EH (cell line): ENCODE results near the gene NRN1L.
A peak's percentile ranks its signal among the peaks of the same experiment; 100 is the strongest.
"Not testable (repeated sequence)": the region's sequence is repeated elsewhere in the genome, so short reads cannot be mapped to it uniquely, and the experiment has no call there.

Experiments
- DNase-seq: peaks from one replicate; pipeline ENCODE4 v3.0.0-alpha.2; 2015; ENCODE audit warnings: low read depth

NRN1L gene

DNA sequence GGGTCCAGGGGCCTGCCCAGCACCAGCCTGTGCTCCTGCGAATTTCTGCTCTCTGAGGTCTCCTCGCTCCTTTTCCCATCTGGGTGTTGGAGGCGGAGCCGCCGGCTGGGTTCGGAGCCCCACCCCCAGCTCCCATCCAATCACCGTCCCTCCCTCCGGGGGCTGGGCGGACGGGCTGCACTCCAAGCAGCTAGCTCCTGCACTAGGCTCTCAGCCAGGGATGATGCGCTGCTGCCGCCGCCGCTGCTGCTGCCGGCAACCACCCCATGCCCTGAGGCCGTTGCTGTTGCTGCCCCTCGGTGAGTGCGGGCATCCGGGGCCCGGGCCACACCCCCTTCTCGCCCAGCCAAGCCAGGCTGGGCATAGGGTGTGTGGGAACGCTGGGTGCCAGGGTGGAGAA is at the start of gene NRN1L:
Gene NRN1L (plus strand): TSS at position 202 of the 400 bp plus-strand sequence. CDS start 19 bp downstream, at position 221.
- DNase-seq: peak; percentile 94

DNA sequence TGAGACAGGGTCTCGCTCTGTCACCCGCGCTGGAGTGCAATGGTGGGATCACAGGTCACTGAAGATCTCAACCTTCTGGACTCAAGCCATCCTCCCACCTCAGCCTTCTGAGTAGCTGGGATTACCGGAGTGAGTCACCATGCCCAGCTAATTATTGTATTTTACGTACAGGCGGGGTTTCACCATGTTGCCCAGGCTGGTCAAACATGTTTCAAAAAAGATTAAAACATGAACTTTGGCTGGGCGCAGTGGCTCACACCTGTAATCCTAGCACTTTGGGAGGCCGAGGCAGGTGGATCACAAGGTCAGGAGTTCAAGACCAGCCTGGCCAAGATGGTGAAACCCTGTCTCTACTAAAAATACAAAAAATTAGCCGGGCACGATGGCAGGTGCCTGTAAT is 47.5 kb upstream of the NRN1L start:
- not testable (repeated sequence) for DNase-seq

DNA sequence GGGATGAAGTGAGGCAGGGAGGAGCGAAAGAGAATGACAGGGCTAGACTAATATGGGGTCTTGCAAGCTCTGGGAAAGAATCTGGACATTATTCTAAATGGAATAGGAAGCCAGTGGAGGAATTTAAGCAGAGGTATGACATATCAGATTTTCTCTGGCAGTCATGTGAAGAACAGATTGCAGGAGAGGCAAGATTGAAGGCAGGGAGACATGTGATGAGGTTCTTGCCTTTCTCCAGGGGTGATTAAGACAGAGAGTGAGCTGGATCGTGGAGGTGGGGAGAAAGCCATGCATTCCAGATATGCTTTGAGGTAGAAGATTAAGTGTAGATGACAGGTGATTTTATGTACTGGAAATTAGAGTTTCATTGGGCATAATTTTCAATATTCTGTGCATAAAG is 46.9 kb upstream of the NRN1L start:
- DNase-seq: no peak

DNA sequence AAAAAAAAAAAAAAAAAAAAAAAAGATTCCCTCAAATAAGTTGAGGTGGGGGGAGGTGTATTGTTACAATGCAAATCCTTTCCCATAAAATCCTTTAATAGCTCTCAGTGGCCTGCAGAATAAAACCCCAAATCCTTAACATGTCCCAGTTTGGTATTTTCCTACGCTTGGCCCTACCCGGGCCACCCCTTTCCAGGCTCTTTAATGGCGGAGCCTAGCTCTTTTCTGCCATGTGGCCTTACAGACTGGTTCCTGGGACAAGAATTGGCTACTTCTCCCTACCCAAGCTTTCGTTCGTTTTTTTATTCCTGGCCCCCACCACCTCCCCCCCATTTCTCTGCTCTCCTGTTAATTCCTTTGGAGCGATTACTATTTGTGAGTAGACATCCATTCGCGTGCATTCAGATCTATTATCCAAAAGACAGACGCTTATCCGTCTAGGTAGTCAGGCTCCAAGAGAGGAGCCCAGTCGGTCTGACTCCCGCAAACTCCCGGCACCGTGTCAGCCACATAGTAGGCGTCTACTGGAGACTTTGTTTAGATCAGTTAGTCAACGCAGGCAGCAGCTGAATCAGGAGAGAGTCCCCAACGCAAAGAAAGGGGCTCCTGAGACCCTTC is 43.4 kb upstream of the NRN1L start:
- no peak for DNase-seq

DNA sequence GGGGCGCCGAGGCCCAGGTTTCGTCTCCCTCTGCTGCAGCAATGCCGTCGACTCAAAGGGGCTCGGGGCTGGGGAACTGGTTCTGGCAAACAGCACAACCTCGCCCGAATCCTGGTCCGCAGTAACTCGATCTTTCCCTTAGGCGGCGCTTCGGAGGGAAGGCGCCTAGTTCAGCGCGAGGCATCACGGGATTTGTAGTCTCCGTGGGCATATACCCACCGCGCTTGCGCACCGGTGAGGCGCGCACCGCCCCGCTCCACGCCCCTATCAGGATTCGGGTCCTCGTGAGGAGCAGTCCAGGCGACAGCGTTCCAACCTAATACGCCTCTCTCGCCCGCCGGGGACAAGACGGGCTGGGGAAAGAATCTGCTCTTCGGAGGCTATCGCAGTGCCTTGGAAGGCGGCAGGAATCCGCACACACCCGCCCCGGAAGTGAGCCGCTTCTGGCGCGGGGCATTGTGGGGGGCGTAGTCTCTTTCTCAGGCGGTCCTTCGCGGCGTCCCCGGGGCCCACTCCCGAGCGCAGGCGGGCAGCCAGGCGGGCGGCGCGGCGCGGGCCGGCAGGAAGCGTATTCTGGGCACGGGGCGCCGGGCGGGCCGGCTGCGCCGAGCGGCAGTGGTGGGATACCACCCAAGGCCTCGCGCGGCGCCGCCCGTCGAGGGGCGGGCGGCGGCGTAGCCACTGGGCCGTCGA is 42.7 kb upstream of the NRN1L start, which contains the start of gene THAP11:
Gene THAP11 (plus strand): TSS at position 505 of the 693 bp plus-strand sequence. CDS start 235 bp downstream, outside the sequence.
- peak; percentile 93 for DNase-seq

DNA sequence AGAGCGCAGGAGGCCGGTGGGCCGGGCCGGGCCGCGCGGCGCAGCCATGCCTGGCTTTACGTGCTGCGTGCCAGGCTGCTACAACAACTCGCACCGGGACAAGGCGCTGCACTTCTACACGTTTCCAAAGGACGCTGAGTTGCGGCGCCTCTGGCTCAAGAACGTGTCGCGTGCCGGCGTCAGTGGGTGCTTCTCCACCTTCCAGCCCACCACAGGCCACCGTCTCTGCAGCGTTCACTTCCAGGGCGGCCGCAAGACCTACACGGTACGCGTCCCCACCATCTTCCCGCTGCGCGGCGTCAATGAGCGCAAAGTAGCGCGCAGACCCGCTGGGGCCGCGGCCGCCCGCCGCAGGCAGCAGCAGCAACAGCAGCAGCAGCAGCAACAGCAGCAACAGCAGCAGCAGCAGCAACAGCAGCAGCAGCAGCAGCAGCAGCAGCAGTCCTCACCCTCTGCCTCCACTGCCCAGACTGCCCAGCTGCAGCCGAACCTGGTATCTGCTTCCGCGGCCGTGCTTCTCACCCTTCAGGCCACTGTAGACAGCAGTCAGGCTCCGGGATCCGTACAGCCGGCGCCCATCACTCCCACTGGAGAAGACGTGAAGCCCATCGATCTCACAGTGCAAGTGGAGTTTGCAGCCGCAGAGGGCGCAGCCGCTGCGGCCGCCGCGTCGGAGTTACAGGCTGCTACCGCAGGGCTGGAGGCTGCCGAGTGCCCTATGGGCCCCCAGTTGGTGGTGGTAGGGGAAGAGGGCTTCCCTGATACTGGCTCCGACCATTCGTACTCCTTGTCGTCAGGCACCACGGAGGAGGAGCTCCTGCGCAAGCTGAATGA is 42.0 kb upstream of the NRN1L start:
- DNase-seq: peak; percentile 59

DNA sequence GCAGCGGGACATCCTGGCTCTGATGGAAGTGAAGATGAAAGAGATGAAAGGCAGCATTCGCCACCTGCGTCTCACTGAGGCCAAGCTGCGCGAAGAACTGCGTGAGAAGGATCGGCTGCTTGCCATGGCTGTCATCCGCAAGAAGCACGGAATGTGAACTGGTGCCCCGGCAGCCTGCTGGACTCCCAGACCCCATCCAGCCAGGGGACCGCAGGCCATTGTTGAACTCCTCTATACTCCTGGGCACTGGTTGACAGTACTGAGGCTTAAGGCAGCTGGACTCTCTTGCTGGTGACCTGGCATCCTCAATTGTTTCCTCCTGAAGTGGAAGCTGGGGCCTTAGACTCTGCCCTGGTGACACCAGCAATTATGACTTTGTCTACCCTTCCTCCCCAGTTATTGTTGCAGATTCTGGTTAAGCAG is 41.3 kb upstream of the NRN1L start:
- peak; percentile 58 for DNase-seq

DNA sequence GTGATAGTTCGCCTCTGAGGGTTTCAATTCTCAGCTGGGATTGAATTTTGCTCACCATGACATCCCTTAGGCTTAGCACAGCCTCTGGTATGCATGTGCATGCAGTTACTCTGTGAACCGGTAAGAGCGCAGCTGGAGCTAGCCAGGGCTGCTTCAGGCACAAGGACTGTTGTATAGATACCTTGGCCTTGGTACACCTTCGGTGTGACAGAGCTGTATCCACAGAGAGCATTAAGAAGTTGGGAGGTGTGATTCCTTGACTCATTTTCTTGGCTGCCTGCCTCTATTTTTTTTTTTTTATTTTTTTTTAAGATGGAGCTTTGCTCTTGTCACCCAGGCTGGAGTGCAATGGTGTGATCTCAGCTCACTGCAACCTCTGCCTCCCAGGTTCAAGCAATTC is 40.2 kb upstream of the NRN1L start:
- peak; percentile 54 for DNase-seq

DNA sequence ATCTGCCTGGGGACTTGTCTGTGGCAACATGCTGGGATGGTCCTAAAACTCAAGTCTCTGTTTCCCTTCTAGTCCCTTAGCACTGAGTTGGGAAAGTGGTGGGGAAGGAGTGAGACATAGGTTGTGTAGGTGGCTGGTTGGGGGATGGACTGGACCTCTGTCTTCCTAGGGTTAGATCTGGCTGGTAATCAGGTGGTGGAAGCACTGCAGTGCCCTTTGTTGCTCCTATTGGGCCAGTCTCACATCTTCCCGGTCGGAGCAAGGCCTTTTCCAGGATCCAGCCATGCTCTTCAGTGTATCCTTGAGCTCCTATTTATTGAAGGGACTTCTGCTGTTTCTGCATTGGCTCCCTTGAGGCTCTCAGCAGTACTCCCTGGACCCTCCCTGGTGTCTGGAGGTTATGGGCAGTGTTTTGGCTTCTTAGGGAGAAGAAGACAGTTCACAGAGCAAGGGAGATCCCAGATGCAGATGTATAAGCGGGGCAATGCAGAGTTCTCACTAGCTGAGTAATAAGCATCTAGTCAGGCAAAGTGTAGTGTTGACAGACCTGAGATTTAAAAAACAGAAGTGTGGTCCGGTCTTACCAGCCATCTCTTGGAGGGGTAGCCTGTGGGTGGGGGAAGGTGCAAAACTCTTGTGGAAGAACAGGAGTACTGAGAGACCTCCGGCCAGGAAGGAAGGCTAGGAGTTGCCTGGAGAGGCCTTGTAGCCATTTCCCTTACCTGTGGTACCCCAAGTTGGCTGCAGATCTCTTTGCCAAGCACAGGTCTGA is 39.2 kb upstream of the NRN1L start:
- DNase-seq: no peak

DNA sequence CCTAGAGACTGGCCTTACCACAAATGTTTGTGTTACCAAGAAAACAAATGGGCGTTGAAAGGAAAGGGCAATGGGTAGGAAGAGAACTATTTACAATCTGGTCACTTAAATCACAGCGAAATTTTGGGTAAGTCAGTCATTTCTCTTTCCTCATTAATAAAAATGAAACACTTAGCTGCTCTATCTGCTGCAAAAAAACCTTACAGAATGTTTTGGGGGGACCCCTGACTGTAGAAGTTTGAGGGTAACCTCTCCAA is 38.7 kb upstream of the NRN1L start:
- DNase-seq: no peak

DNA sequence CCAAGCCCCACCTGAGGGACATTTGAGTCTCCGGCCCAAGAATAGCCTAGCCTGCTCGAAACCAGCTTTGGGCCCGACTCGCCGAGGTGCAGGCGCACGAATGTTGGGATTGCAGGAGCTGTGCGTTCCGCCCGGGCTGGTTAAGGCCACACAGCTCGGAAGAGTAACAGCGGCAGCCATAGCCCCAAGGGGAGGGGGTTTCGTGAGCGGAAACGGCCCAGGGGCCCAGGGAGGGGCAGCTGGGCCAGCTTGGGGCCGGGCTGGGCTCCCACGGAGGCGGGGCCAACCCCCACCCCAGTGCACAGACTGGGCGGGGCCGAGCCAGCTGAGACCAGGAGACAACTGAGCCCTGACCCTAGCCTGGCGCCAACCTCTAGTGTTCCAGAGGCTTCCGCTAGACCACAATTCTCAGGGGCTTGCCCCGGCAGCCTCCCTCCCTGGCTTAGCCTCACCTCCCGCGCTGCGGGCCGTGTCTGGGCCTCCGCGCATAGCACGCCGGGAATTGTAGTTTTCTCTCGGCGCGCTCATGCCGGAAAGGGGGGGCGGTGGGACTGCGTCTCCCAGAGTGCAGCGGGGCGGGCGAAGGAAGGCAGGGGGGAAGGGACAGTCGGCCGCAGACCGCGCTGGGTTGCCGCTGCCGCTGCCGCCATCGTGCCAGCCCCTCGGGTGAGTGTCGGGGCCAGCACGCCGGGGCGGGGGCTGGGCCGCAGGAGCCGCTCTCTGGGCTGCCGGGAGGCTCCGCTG is 38.2 kb upstream of the NRN1L start, which contains the start of gene NUTF2:
Gene NUTF2 (plus strand): TSS at position 614 of the 744 bp plus-strand sequence. CDS start 18,198 bp downstream, outside the sequence.
- DNase-seq: peak; percentile 93

DNA sequence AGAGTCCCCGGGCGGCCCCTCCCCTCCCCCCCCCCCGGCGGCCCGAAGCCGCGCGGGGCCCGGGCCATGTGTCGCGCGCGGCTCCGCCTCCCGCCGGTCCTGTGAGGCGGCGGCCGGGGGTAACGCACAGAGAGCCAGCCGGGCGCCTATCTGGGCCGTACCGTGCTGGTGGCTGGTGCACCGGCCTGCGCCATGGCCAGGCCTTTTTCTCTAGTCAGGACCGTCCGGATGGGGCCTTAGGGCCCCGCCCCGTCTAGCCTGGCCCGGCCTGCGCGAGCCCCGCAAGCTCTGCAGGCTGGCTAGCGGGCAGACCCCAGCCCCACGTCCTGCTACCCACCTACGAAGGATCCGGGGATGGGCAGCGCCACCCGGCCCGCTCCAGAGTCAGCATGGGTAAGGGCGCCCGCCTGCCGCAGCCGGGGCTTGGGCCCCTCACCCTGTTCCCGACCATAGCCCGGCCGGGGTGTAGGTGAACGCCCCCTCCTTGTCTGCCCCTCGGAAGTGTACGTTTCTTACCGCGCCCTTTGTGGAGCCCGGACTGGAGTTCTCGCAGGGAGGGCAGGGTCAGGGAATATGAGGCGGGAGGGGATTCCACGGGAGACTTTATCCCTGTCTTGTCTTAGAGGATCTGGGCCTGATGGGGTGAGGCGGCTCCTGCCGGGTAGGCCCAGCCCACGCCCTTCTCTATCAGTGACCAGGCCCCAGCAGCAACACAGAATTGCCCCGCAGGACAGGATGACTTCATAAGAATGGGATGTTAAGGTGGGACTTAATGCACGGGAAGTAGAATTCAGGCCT is 37.4 kb upstream of the NRN1L start, which contains the start of gene CENPT:
Gene CENPT (minus strand): TSS at position 630 of the 798 bp plus-strand sequence. CDS start 13,834 bp downstream, outside the sequence.
- DNase-seq: peak; percentile 76

DNA sequence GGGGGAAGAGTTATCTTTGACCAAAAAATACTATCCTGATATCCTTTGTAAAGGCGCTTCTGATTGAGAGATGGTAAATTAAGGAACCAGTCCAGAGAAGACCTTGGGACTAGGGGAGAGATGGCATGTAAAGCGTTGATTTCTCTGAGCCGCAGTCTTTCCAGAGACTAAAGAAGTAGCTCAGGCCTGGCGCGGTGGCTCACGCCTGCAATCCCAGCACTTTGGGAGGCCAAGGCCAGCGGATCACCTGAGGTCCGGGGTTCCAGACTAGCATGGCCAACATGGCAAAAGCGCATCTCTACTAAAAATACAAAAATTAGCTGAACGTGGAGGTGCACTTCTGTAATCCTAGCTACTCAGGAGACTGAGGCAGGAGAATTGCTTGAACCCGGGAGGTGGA is 36.6 kb upstream of the NRN1L start:
- no peak for DNase-seq

DNA sequence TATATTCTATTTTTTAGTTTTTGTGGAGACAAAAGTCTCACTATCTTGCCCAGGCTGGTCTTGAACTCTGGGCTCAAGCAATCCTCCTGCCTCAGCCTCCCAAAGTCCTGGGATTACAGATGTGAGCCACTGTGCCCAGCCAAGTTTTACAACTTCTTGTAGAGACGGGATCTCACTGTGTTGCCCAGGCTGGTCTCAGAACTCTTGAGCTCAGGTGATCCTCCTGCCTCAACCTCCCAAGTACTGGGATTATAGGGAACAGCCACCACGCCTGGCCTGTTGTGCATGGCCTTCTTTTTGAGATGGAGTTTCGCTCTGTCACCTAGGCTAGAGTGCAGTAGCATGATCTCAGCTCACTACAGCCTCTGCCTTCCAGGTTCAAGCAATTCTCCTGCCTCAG is 31.0 kb upstream of the NRN1L start:
- no peak for DNase-seq

DNA sequence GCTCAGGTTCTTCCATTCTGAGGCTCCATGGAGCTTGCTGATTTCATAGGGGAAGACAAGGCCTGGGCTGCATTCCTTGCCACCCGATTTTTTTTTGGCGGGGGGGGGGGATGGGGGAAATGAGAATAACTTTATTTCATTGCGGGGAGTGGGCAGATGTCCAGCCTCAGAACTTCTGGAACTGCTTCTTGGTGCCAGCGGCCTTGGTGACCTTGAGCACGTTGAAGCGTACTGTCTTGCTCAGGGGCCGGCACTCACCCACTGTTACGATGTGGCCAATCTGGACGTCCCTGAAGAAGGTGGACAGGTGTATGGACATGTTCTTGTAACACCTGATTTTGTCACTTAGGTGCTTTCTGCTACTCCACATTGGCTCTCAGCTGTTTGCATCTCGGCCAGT is 28.9 kb upstream of the NRN1L start:
- DNase-seq: no peak

DNA sequence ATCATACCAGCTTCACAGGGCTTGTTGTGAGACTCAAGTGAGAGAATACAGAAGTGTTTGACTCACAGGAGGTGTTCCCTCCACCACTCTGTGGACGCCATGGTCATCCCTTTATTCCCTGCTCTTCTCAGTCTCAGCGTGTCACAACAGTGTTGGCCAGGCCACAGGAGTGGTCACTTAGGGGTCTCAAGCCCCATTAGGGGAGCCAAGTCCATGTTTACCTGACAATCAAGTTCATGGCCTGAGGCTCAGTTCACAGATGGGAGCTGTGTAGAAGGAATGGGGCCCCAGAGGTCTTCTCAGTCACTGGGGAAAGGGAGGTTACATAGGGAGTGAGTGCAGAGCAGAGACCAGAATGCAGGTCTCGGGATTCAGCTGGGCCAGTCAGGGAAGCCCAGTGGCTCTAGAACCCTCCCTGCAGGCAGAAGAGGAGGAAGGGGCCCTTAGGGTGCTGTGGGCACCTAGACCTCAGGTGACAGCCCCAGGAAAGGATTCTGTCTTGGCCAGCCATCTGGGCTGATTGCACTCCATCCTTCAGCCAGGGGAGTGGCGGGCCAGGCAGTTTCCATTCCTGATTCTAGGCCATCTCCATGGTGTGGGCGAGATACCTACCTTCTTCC is 27.6 kb upstream of the NRN1L start:
- DNase-seq: no peak

DNA sequence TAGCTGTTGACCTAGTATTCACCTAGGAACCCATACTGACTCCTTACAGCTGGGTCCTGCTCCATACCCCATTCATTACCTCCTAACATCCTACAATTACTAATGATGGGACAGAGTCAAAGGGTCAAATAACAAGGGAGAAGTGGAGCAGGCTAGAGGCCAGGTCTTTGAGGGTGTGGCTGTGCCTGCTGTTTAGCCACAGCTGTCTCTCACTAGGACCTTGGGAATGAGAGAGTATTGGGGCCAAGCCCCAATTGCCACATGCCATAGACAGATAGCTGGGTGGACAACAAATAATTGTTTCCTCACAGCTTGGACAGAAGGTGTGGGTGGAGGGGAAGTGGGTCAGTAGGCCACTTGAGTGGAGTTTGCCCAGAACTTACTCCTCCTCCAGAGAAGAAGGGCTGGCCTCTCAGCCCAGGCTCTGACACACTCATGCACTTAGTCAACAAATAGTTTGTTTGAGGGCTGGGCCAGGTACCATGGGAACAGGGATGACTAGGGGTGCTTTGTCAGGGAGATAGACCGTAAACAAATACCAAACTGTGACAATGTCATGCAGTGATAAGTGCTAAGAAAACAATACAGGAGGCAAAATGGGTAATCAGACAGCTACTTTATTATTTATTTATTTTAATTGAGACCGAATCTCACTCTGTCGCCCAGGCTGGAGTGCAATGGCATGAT is 27.0 kb upstream of the NRN1L start:
- peak; percentile 95 for DNase-seq

DNA sequence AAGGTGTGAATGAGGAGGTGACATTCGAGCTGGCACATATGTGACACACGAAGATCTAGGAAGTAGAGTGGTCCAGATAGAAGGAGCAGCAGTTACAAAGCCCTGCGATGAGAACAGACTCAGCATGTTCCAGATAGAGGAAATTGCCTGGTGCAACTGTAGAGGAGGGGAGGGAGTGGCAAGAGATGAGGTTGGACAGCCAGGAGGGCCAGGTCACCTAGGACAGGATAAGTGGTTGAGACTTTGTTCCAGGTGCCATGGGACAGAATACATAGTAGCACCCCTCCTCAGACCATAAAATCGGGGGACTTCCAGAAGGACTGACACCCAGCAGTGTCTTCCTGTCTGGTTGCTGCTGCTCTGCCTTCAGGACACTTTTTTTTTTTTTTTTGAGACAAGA is 26.2 kb upstream of the NRN1L start:
- DNase-seq: no peak
